HCT116 (cell line): Measurements from ENCODE around the gene LRRC9. TPM values are rescaled to one million over a fixed set of nuclear protein-coding genes. Genes with fewer than 3 reads are reported as not detected.

Experiments used
- ATAC-seq: fragments of 200-7000 bp; cut with Tn5 transposase; 2 replicates; pipeline ENCODE4 v1.9.1; 2020; ENCODE audit warnings: mild to moderate bottlenecking, moderate library complexity
- BruUV-seq: library from RNA; stranded (reverse); fragments of 400-500 nt; replicated peaks from 2 replicates; lab custom pipeline; 2021; lab: Mats Ljungman, UMichigan
- CTCF ChIA-PET: fragments of 300-600 bp; sonication (Branson Sonifier 250); formaldehyde crosslinking; loops from one replicate; lab custom pipeline; 2021; ENCODE audit warnings: antibody characterized with exemption; lab: Charles Lee
- POLR2A ChIA-PET: fragments of 300-600, 350-600 bp; sonication (Branson Sonifier 250); formaldehyde crosslinking; loops from one replicate; lab custom pipeline; 2021; ENCODE audit warnings: antibody characterized with exemption; lab: Charles Lee
- RAD21 ChIA-PET, 2 experiments: fragments of 300-600 bp; sonication (Branson Sonifier 250); formaldehyde crosslinking; loops; one replicate each; lab custom pipeline; 2023; ENCODE audit warnings: low total read pairs in 2 of 2; ENCODE audit not compliant: uncharacterized antibody in 2 of 2, unreplicated experiment in 2 of 2, low non-redundant PET in 1 of 2; lab: Charles Lee
- DNase-seq: peaks from one replicate; pipeline ENCODE4 v3.0.0-alpha.2; 2010; ENCODE audit warnings: low read depth, low spot score
- H2AFZ ChIP-seq: fragments of 200-600 bp; shearing (Covaris generic), sonication (generic); 2 replicates; pipeline ENCODE4 v1.6.1; 2017; ENCODE audit warnings: low read depth, mixed run types, mixed read lengths, antibody characterized with exemption, low read length; ENCODE audit not compliant: poor library complexity, severe bottlenecking
- H3K27ac ChIP-seq: 2 replicates; pipeline ENCODE4 v1.5.1; 2012; ENCODE audit warnings: low read depth, low read length
- H3K27me3 ChIP-seq: fragments of 200-600 bp; sonication (generic); 2 replicates; pipeline ENCODE4 v1.6.1; 2016; ENCODE audit warnings: mixed run types, low read length, mixed read lengths; ENCODE audit not compliant: insufficient read depth
- H3K36me3 ChIP-seq, 2 experiments: fragments of 200-500 bp in 1 of 2; fragments of 200-600 bp in 1 of 2; sonication (Bioruptor generic) in 1 of 2; sonication (generic) in 1 of 2; 2 replicates each; pipeline versions ENCODE4 v1.5.1 to v1.6.1; 2014 to 2016; ENCODE audit warnings: low read length in 2 of 2, inconsistent platforms in 1 of 2, mixed read lengths in 1 of 2, mixed run types in 1 of 2; ENCODE audit not compliant: insufficient read depth in 2 of 2, control insufficient read depth in 1 of 2
- H3K4me1 ChIP-seq, 2 experiments: fragments of 200-600 bp in 1 of 2; sonication (generic) in 1 of 2; 2 replicates each; pipeline versions ENCODE4 v1.5.1 to v1.6.1; 2012 to 2017; ENCODE audit warnings: low read length in 2 of 2, inconsistent platforms in 1 of 2, mild to moderate bottlenecking in 1 of 2, mixed read lengths in 1 of 2, mixed run types in 1 of 2, moderate library complexity in 1 of 2; ENCODE audit not compliant: insufficient read depth in 2 of 2, control insufficient read depth in 1 of 2
- H3K4me2 ChIP-seq: fragments of 200-600 bp; sonication (generic); 2 replicates; pipeline ENCODE4 v1.6.1; 2017; ENCODE audit warnings: mixed run types, low read length, mixed read lengths
- H3K4me3 ChIP-seq, 2 experiments: fragments of 200-600 bp in 1 of 2; sonication (generic) in 1 of 2; replicated peaks in 1 of 2; 2 replicates each; pipeline ENCODE4 v1.5.1; 2011 to 2016; ENCODE audit warnings: low read length in 2 of 2, control low read depth in 1 of 2, low read depth in 1 of 2, mild to moderate bottlenecking in 1 of 2, mixed read lengths in 1 of 2, mixed run types in 1 of 2
- H3K79me2 ChIP-seq: fragments of 200-600 bp; sonication (generic); 2 replicates; pipeline ENCODE4 v1.6.1; 2017; ENCODE audit warnings: mild to moderate bottlenecking, mixed run types, low read length, moderate library complexity, mixed read lengths; ENCODE audit not compliant: insufficient read depth
- H3K9ac ChIP-seq: fragments of 200-600 bp; sonication (generic); 2 replicates; pipeline ENCODE4 v1.6.1; 2016; ENCODE audit warnings: low read length, mixed read lengths
- H3K9me2 ChIP-seq: fragments of 200-600 bp; sonication (generic), shearing (Covaris generic); 2 replicates; pipeline ENCODE4 v1.6.1; 2017; ENCODE audit warnings: mixed run types, mild to moderate bottlenecking, moderate library complexity; ENCODE audit not compliant: insufficient read depth
- H3K9me3 ChIP-seq, 2 experiments: fragments of 200-500 bp in 1 of 2; fragments of 200-600 bp in 1 of 2; sonication (Bioruptor generic) in 1 of 2; sonication (generic) in 1 of 2; 2 replicates each; pipeline ENCODE4 v1.6.1; 2014 to 2017; ENCODE audit warnings: low read length in 2 of 2, mixed read lengths in 2 of 2, inconsistent platforms in 1 of 2, low read depth in 1 of 2, mild to moderate bottlenecking in 1 of 2, mixed run types in 1 of 2, moderate library complexity in 1 of 2; ENCODE audit not compliant: control insufficient read depth in 1 of 2, insufficient read depth in 1 of 2
- H4K20me1 ChIP-seq: fragments of 200-600 bp; sonication (generic), shearing (Covaris generic); 2 replicates; pipeline ENCODE4 v1.6.1; 2017; ENCODE audit warnings: mixed run types, mild to moderate bottlenecking, moderate library complexity; ENCODE audit not compliant: insufficient read depth
- CBX3 ChIP-seq: IDR thresholded peaks from 2 replicates; pipeline ENCODE4 v1.6.1; 2012; ENCODE audit warnings: low read depth
- CEBPB ChIP-seq: IDR thresholded peaks from 2 replicates; pipeline ENCODE4 v1.6.1; 2012; ENCODE audit warnings: low read depth
- CTCF ChIP-seq, 3 experiments: fragments of 200-600 bp in 1 of 3; sonication (generic) in 1 of 3; IDR thresholded peaks in 2 of 3; conservative IDR thresholded peaks in 1 of 3; 2 replicates each; pipeline ENCODE4 v1.5.1; 2012 to 2017; ENCODE audit warnings: low read depth in 2 of 3, low read length in 2 of 3, antibody characterized with exemption in 1 of 3, borderline replicate concordance in 1 of 3, control low read depth in 1 of 3, mild to moderate bottlenecking in 1 of 3, mixed read lengths in 1 of 3, mixed run types in 1 of 3, moderate library complexity in 1 of 3; ENCODE audit not compliant: insufficient read depth in 1 of 3
- POLR2A ChIP-seq: IDR thresholded peaks from 2 replicates; pipeline ENCODE4 v1.7.0; 2011; ENCODE audit warnings: borderline replicate concordance; ENCODE audit not compliant: insufficient read depth, insufficient read length; ENCODE audit errors: extremely low read depth
- RAD21 ChIP-seq: IDR thresholded peaks from 2 replicates; pipeline ENCODE4 v1.6.1; 2012; ENCODE audit warnings: low read depth, mild to moderate bottlenecking
- SIN3A ChIP-seq: IDR thresholded peaks from 2 replicates; pipeline ENCODE4 v1.6.1; 2012; ENCODE audit warnings: low read depth
- ZBTB33 ChIP-seq: IDR thresholded peaks from 2 replicates; pipeline ENCODE4 v1.6.1; 2011; ENCODE audit warnings: mild to moderate bottlenecking, low read length, moderate library complexity; ENCODE audit not compliant: insufficient replicate concordance; ENCODE audit errors: extremely low read depth
- intact Hi-C: fragments of 100-400 bp; cut with micrococcal nuclease; formaldehyde crosslinking; loops from 2 replicates; pipeline ENCODE4 v1.10.0; 2022
- total RNA-seq: library from RNA; stranded (reverse); gene quantifications from one replicate; pipeline ENCODE4 v1.2.1, GENCODE V29; 2021; ENCODE audit not compliant: unreplicated experiment

Gene LRRC9
- total RNA-seq, 1 experiment from 2014 or later = not detected

- TF ChIP-seq ZBTB33 = no peak
- TF ChIP-seq CBX3 = peak; percentile 69; the same call in 1 of the 2 replicates
- no peak for TF ChIP-seq RAD21
Observed at GRCh38 chr14:60091550-60092525, 171.9 kb downstream of the LRRC9 start, which contains the start of gene PCNX4 (continued).

- Histone ChIP-seq H2AFZ (no peak overlapping the region), H3K9me2 (no peaks in the 10 kb centered on the region), H3K9me3 (no peaks in the 10 kb centered on the region), H3K27me3 (no peaks in the 10 kb centered on the region), H3K79me2 (peaks cover 54% of the 10 kb centered on the region), H3K4me1 (peaks cover 12 to 24% of the 10 kb centered on the region in 2 experiments), H3K36me3 (peaks cover 0 to 5% of the 10 kb centered on the region in 2 experiments; a peak in 1 of 4 replicates), H4K20me1 (no peaks in the 10 kb centered on the region), H3K9ac (peak overlapping the region; percentile 90), H3K4me2 (peak overlapping the region; percentile 89), H3K4me3 (peak overlapping the region; percentile 67 to 75), H3K27ac (peak overlapping the region; percentile 96)
- ChIA-PET RAD21 (no interaction called here), POLR2A (no interaction called here), CTCF (no interaction called here)
- intact Hi-C loops = loop anchor here (1.0 kb wide), 1 partner anchor 156 kb away; no protein-coding TSS in a partner anchor
- BruUV-seq = TSS peak; percentile 48
- DNase-seq = no peak
- TF ChIP-seq CTCF (IDR thresholded peaks at IDR 0.05 in 2 of 3, conservative IDR thresholded peaks at IDR 0.05 in 1 of 3; ENCODE audit: borderline replicate concordance in 1 of 3, insufficient read depth in 1 of 3, low read depth in 2 of 3, low read length in 2 of 3) (no peak), CBX3 (no peak), POLR2A (no peak), CEBPB (no peak), SIN3A (no peak)
- ATAC-seq = no peak
Observed at GRCh38 chr14:60092526-60092920, 172.6 kb downstream of the LRRC9 start.
